ENCODE results near the gene HPSE2.

The HPSE2 gene

DNA sequence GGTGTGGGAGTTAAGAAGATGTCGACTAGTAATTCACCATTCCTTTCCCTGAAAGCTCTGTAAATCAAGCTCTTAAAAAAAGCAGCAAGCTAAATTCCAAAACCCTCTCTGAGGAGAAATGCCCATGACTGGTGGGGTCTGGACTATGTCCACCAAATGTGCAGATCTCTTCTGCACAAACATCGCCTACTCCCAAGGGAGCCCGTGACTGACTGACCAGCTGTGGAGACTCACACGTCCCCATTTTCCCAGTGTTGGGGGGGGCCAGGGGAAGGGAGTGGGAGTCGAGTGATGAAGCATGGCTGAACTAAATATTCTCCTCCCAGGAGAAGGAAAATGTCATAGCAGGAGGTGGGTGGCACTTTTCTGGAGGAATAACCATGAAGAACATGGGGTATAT, 624.8 kb downstream of the HPSE2 start:
- no peak for ATAC-seq
- TF ChIP-seq BACH2 (CRISPR knock-in tag; IDR thresholded peaks at IDR 0.05; ENCODE audit: borderline replicate concordance): no peak
- no peak for TF ChIP-seq ESRRG (CRISPR knock-in tag; IDR thresholded peaks at IDR 0.05)
- TF ChIP-seq PPARA (CRISPR knock-in tag; IDR thresholded peaks at IDR 0.05; ENCODE audit: borderline replicate concordance): no peak
- no peak for TF ChIP-seq GLIS3 (CRISPR knock-in tag; IDR thresholded peaks at IDR 0.05)
- TF ChIP-seq ZFP30 (CRISPR knock-in tag; IDR thresholded peaks at IDR 0.05): no peak
- TF ChIP-seq, protein P1, sequence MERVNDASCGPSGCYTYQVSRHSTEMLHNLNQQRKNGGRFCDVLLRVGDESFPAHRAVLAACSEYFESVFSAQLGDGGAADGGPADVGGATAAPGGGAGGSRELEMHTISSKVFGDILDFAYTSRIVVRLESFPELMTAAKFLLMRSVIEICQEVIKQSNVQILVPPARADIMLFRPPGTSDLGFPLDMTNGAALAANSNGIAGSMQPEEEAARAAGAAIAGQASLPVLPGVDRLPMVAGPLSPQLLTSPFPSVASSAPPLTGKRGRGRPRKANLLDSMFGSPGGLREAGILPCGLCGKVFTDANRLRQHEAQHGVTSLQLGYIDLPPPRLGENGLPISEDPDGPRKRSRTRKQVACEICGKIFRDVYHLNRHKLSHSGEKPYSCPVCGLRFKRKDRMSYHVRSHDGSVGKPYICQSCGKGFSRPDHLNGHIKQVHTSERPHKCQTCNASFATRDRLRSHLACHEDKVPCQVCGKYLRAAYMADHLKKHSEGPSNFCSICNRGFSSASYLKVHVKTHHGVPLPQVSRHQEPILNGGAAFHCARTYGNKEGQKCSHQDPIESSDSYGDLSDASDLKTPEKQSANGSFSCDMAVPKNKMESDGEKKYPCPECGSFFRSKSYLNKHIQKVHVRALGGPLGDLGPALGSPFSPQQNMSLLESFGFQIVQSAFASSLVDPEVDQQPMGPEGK (CRISPR knock-in tag; IDR thresholded peaks at IDR 0.05; ENCODE audit: borderline replicate concordance): no peak

- ATAC-seq: no peak
- TF ChIP-seq RARB (CRISPR knock-in tag; IDR thresholded peaks at IDR 0.05) (no peak), CREB5 (CRISPR knock-in tag; IDR thresholded peaks at IDR 0.05; ENCODE audit: low read depth) (no peak), ISL1 (CRISPR knock-in tag; IDR thresholded peaks at IDR 0.05) (no peak), GLIS3 (CRISPR knock-in tag; IDR thresholded peaks at IDR 0.05) (no peak), ZC3H10 (CRISPR knock-in tag; IDR thresholded peaks at IDR 0.05) (no peak), BACH2 (CRISPR knock-in tag; IDR thresholded peaks at IDR 0.05; ENCODE audit: borderline replicate concordance) (no peak), ESRRG (CRISPR knock-in tag; IDR thresholded peaks at IDR 0.05) (no peak), ZNF70 (CRISPR knock-in tag; IDR thresholded peaks at IDR 0.05) (no peak), PPARA (CRISPR knock-in tag; IDR thresholded peaks at IDR 0.05; ENCODE audit: borderline replicate concordance) (no peak), CSDC2 (CRISPR knock-in tag; IDR thresholded peaks at IDR 0.05) (no peak), ZNF565 (CRISPR knock-in tag; conservative IDR thresholded peaks at IDR 0.05; ENCODE audit: low read depth) (no peak), TOX (CRISPR knock-in tag; IDR thresholded peaks at IDR 0.05; ENCODE audit: borderline replicate concordance) (no peak)
- TF ChIP-seq, protein P2, sequence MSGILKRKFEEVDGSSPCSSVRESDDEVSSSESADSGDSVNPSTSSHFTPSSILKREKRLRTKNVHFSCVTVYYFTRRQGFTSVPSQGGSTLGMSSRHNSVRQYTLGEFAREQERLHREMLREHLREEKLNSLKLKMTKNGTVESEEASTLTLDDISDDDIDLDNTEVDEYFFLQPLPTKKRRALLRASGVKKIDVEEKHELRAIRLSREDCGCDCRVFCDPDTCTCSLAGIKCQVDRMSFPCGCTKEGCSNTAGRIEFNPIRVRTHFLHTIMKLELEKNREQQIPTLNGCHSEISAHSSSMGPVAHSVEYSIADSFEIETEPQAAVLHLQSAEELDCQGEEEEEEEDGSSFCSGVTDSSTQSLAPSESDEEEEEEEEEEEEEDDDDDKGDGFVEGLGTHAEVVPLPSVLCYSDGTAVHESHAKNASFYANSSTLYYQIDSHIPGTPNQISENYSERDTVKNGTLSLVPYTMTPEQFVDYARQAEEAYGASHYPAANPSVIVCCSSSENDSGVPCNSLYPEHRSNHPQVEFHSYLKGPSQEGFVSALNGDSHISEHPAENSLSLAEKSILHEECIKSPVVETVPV (CRISPR knock-in tag; IDR thresholded peaks at IDR 0.05): no peak
Measured at GRCh38 chr10:98610301-98610700, 625.4 kb downstream of the HPSE2 start.

GRCh38 chr10:98609265-98609664, 626.4 kb downstream of the HPSE2 start:
- TF ChIP-seq RARB (CRISPR knock-in tag; IDR thresholded peaks at IDR 0.05) (no peak), PPARA (CRISPR knock-in tag; IDR thresholded peaks at IDR 0.05; ENCODE audit: borderline replicate concordance) (no peak), ISL1 (CRISPR knock-in tag; IDR thresholded peaks at IDR 0.05) (no peak), ZNF8 (CRISPR knock-in tag; IDR thresholded peaks at IDR 0.05) (no peak), ZFP3 (CRISPR knock-in tag; IDR thresholded peaks at IDR 0.05) (no peak), ARNTL (CRISPR knock-in tag; IDR thresholded peaks at IDR 0.05; ENCODE audit: borderline replicate concordance, low read depth) (no peak), ZNF565 (CRISPR knock-in tag; conservative IDR thresholded peaks at IDR 0.05; ENCODE audit: low read depth) (no peak), TOX (CRISPR knock-in tag; IDR thresholded peaks at IDR 0.05; ENCODE audit: borderline replicate concordance) (no peak), TCF4 (CRISPR knock-in tag; IDR thresholded peaks at IDR 0.05; ENCODE audit: borderline replicate concordance) (no peak), ZNF70 (CRISPR knock-in tag; IDR thresholded peaks at IDR 0.05) (no peak), ZFP30 (CRISPR knock-in tag; IDR thresholded peaks at IDR 0.05) (no peak), GLIS3 (CRISPR knock-in tag; IDR thresholded peaks at IDR 0.05) (no peak), CREB5 (CRISPR knock-in tag; IDR thresholded peaks at IDR 0.05; ENCODE audit: low read depth) (no peak)
- TF ChIP-seq, protein P2 (CRISPR knock-in tag; IDR thresholded peaks at IDR 0.05): no peak
- TF ChIP-seq, protein P3, sequence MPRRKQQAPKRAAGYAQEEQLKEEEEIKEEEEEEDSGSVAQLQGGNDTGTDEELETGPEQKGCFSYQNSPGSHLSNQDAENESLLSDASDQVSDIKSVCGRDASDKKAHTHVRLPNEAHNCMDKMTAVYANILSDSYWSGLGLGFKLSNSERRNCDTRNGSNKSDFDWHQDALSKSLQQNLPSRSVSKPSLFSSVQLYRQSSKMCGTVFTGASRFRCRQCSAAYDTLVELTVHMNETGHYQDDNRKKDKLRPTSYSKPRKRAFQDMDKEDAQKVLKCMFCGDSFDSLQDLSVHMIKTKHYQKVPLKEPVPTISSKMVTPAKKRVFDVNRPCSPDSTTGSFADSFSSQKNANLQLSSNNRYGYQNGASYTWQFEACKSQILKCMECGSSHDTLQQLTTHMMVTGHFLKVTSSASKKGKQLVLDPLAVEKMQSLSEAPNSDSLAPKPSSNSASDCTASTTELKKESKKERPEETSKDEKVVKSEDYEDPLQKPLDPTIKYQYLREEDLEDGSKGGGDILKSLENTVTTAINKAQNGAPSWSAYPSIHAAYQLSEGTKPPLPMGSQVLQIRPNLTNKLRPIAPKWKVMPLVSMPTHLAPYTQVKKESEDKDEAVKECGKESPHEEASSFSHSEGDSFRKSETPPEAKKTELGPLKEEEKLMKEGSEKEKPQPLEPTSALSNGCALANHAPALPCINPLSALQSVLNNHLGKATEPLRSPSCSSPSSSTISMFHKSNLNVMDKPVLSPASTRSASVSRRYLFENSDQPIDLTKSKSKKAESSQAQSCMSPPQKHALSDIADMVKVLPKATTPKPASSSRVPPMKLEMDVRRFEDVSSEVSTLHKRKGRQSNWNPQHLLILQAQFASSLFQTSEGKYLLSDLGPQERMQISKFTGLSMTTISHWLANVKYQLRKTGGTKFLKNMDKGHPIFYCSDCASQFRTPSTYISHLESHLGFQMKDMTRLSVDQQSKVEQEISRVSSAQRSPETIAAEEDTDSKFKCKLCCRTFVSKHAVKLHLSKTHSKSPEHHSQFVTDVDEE (CRISPR knock-in tag; IDR thresholded peaks at IDR 0.05): no peak
- no peak for ATAC-seq
